ENCODE data around the gene FBXW5. TPM values are rescaled to one million over a fixed set of nuclear protein-coding genes. Genes with fewer than 3 reads are reported as not detected.

The FBXW5 gene
- total and polyA plus RNA-seq, 9 of the 15 experiments (the other 6 are each of a cell fraction or from before 2014, with no cell fraction given): 0.21 to 128 (median 37.0) TPM

- Histone ChIP-seq H3K4me1 (replicated peaks in 1 of 2; ENCODE audit: control insufficient read depth in 2 of 2, insufficient read depth in 2 of 2, low read length in 2 of 2) (peaks cover 13 to 82% of the 10 kb centered on the region in 2 experiments), H3K9me3 (replicated peaks; ENCODE audit: control insufficient read depth, insufficient read depth, low read depth, low read length) (no peaks in the 10 kb centered on the region), H3K27ac (ENCODE audit: extremely low read depth, low read depth, low read length) (peak overlapping the region; percentile 46; the same call in 2 of the 3 replicates), H4K20me1 (replicated peaks; ENCODE audit: control insufficient read depth, insufficient read depth, low read length) (0 out of 2 replicates have a peak, but pooled peaks cover 4% of the 10 kb centered on the region), H3K79me2 (ENCODE audit: control insufficient read depth, insufficient read depth, low read length) (no peaks in the 10 kb centered on the region), H3K4me3 (peak overlapping the region; percentile 51), H3K9ac (ENCODE audit: insufficient read depth in 1 of 2, low read depth in 2 of 2, low read length in 2 of 2) (peak overlapping the region; percentile 68 to 92), H3K4me2 (ENCODE audit: insufficient read depth, low read length) (peak overlapping the region; percentile 74), H3K27me3 (ENCODE audit: control insufficient read depth in 2 of 2, insufficient read depth in 2 of 2, low read length in 2 of 2) (peaks cover 0 to 2% of the 10 kb centered on the region in 2 experiments; a peak in 1 of 5 replicates), H3K9me1 (ENCODE audit: control insufficient read depth, insufficient read depth, low read length) (peaks cover 2% of the 10 kb centered on the region), H2AFZ (ENCODE audit: low read depth, low read length) (peak overlapping the region; percentile 78), H3K36me3 (ENCODE audit: control insufficient read depth, insufficient read depth, low read length) (no peaks in the 10 kb centered on the region)
- 7% methylated on average over 18 of the region's 63 CpGs for WGBS (ENCODE audit: insufficient coverage, low coverage, missing lambda C conversion rate)
- DNase-seq (ENCODE audit: extremely low read depth in 1 of 4, low spot score in 3 of 4) (peak; percentile 97 to 100 (median 100)), ATAC-seq (peak; percentile 94), FAIRE-seq (peak; percentile 89)
- in situ Hi-C loops (cut with MboI): loop anchor here (5.0 kb wide), 1 partner anchor 87 kb away; no protein-coding TSS in a partner anchor
- POLR2A ChIA-PET: interaction anchor here (0.6 to 1.0 kb wide), 2 partner anchors 14 to 25 kb away, joined by 3 read pairs; no protein-coding TSS in a partner anchor
- BruUV-seq (replicated peaks): no TSS peak
- intact Hi-C loops (cut with micrococcal nuclease): loop anchor here (5.0 kb wide), 2 partner anchors 42 to 163 kb away; partner anchors contain the start of gene PAXX
- CTCF ChIA-PET (ENCODE audit: low intra/inter-chr PET ratio): interaction anchor here (3.4 kb wide), 1 partner anchor 84 kb away, joined by 47 read pairs; no protein-coding TSS in a partner anchor
- TF ChIP-seq NCOA1 (IDR thresholded peaks at IDR 0.05; ENCODE audit: low read depth) (peak; percentile 19; the same call in 1 of the 2 replicates), HNRNPH1 (optimal IDR thresholded peaks at IDR 0.05; ENCODE audit: low read depth, low read length) (no peak), PRPF4 (IDR thresholded peaks at IDR 0.05; ENCODE audit: insufficient read depth, low read depth, low read length, poor library complexity, severe bottlenecking) (no peak), ATF7 (IDR thresholded peaks at IDR 0.05) (peak; percentile 58), ZNF354B (CRISPR knock-in tag; IDR thresholded peaks at IDR 0.05) (no peak), ASH1L (IDR thresholded peaks at IDR 0.05; ENCODE audit: borderline replicate concordance, low read depth, partially characterized antibody) (peak; percentile 79), SIN3B (IDR thresholded peaks at IDR 0.05; ENCODE audit: low read depth) (no peak), KDM2B (CRISPR knock-in tag; IDR thresholded peaks at IDR 0.05) (no peak; the same call in 1 of the 2 replicates), ZNF174 (CRISPR knock-in tag; IDR thresholded peaks at IDR 0.05) (no peak), FOXK2 (conservative IDR thresholded peaks at IDR 0.05 in 1 of 2, IDR thresholded peaks at IDR 0.05 in 1 of 2; ENCODE audit: low read depth in 2 of 2) (peak in 1 of 2 experiments; percentile 26; a peak in 1 of 4 replicates), IRF9 (tag; IDR thresholded peaks at IDR 0.05) (no peak), PRMT5 (CRISPR knock-in tag; IDR thresholded peaks at IDR 0.05) (no peak), ZKSCAN3 (CRISPR knock-in tag; IDR thresholded peaks at IDR 0.05) (no peak), GTF3C2 (IDR thresholded peaks at IDR 0.05; ENCODE audit: borderline replicate concordance, extremely low read depth, insufficient read length) (no peak), NR3C1 (CRISPR knock-in tag; IDR thresholded peaks at IDR 0.05) (no peak), ZBTB5 (IDR thresholded peaks at IDR 0.05) (no peak)
These were observed 5.5 kb upstream of the FBXW5 start for GRCh38 chr9:136949817-136950655.

Measured in K562 (cell line).